ENCODE data around the gene ADARB1.

The ADARB1 gene

GRCh38 chr21:45226540-45227326 is 152.4 kb downstream of the ADARB1 start:
- no peak for DNase-seq (ENCODE audit: low read depth)

- DNase-seq (ENCODE audit: low read depth), result no peak
Measured at GRCh38 chr21:45227735-45228134, 153.4 kb downstream of the ADARB1 start.

- peak; percentile 96 for DNase-seq (ENCODE audit: low read depth)
Measured at GRCh38 chr21:45228171-45228641, 153.8 kb downstream of the ADARB1 start.

- DNase-seq (ENCODE audit: low read depth), result no peak
Measured at GRCh38 chr21:45228656-45229240, 154.4 kb downstream of the ADARB1 start.

- no peak for DNase-seq (ENCODE audit: low read depth)
Measured at GRCh38 chr21:45231705-45232104, 157.3 kb downstream of the ADARB1 start.

- no peak for DNase-seq (ENCODE audit: low read depth)
Measured at GRCh38 chr21:45234127-45234526, 159.7 kb downstream of the ADARB1 start.

- no peak for DNase-seq (ENCODE audit: low read depth)
Measured at GRCh38 chr21:45234965-45235364, 160.6 kb downstream of the ADARB1 start.

- DNase-seq (ENCODE audit: low read depth), result no peak
Measured at GRCh38 chr21:45235488-45235887, 161.1 kb downstream of the ADARB1 start.

GRCh38 chr21:45236481-45236880 is 162.1 kb downstream of the ADARB1 start:
- DNase-seq (ENCODE audit: low read depth), result no peak

- DNase-seq (ENCODE audit: low read depth), result no peak
Measured at GRCh38 chr21:45237401-45237800, 163.0 kb downstream of the ADARB1 start.

GRCh38 chr21:45241357-45241756 is 167.0 kb downstream of the ADARB1 start:
- no peak for DNase-seq (ENCODE audit: low read depth)

- DNase-seq (ENCODE audit: low read depth), result no peak
Measured at GRCh38 chr21:45243603-45244002, 169.2 kb downstream of the ADARB1 start.

- DNase-seq (ENCODE audit: low read depth), result no peak
Measured at GRCh38 chr21:45244799-45245340, 170.5 kb downstream of the ADARB1 start.

GRCh38 chr21:45246386-45247320 is 172.3 kb downstream of the ADARB1 start:
- DNase-seq (ENCODE audit: low read depth), result no peak

GRCh38 chr21:45248301-45248892 is 174.0 kb downstream of the ADARB1 start:
- DNase-seq (ENCODE audit: low read depth), result no peak

- DNase-seq (ENCODE audit: low read depth), result peak; percentile 15
Measured at GRCh38 chr21:45248893-45249381, 174.6 kb downstream of the ADARB1 start.

- DNase-seq (ENCODE audit: low read depth), result no peak
Measured at GRCh38 chr21:45249626-45250025, 175.2 kb downstream of the ADARB1 start.

GRCh38 chr21:45250272-45250671 is 175.9 kb downstream of the ADARB1 start:
- DNase-seq (ENCODE audit: low read depth), result no peak

- DNase-seq (ENCODE audit: low read depth), result no peak
Measured at GRCh38 chr21:45250914-45251634, 176.7 kb downstream of the ADARB1 start.

- no peak for DNase-seq (ENCODE audit: low read depth)
Measured at GRCh38 chr21:45251635-45252447, 177.5 kb downstream of the ADARB1 start.
